Measurements from ENCODE around the gene SCUBE3. TPM values are rescaled to one million over a fixed set of nuclear protein-coding genes. Genes with fewer than 3 reads are reported as not detected.
A peak's percentile ranks its signal among the peaks of the same experiment; 100 is the strongest.

Gene SCUBE3
- total and polyA plus RNA-seq, 2 of the 13 experiments (the other 11 are each of a cell fraction or from before 2014, with no cell fraction given): not detected

- no peak for TF ChIP-seq FOXA1 (IDR thresholded peaks at IDR 0.05)
- TF ChIP-seq FOXA1 (CRISPR knock-in tag; IDR thresholded peaks at IDR 0.05): 0 out of 2 replicates have a peak, but pooled peaks have one; percentile 21
- TF ChIP-seq ZBTB33 (CRISPR knock-in tag; IDR thresholded peaks at IDR 0.05): no peak
- FAIRE-seq: no peak
Observed at GRCh38 chr6:35231563-35231962, 17.8 kb downstream of the SCUBE3 start.

GRCh38 chr6:35234901-35235300 lies 21.1 kb downstream of the SCUBE3 start:
- H3K36me3 ChIP-seq (replicated peaks in 1 of 2; ENCODE audit: control insufficient read depth in 1 of 2, insufficient read depth in 2 of 2, low read length in 2 of 2): no peaks in the 10 kb centered on the region
- no peak overlapping the region for H2AFZ ChIP-seq (ENCODE audit: low read length)
- H3K9ac ChIP-seq (ENCODE audit: insufficient read depth, low read depth, low read length): no peak overlapping the region
- no peaks in the 10 kb centered on the region for H4K20me1 ChIP-seq (ENCODE audit: insufficient read depth, low read length)
- peaks cover 9% of the 10 kb centered on the region; the same call in 1 of the 2 replicates for H3K4me1 ChIP-seq (ENCODE audit: insufficient read depth, low read length)
- no peak overlapping the region for H3K4me3 ChIP-seq (replicated peaks in 1 of 3; ENCODE audit: insufficient read depth in 1 of 3, low read depth in 2 of 3, low read length in 3 of 3)
- no peak for ATAC-seq
- intact Hi-C loops (cut with micrococcal nuclease; ENCODE audit: unreplicated experiment) (no loop called here), in situ Hi-C loops (cut with HindIII; ENCODE audit: extremely low pct_ligation_motif_present, low pct_unique_long_range_greater_than_20kb) (loop anchor here (5.0 kb wide), 1 partner anchor 248 kb away; no protein-coding TSS in a partner anchor)
- BruUV-seq (replicated peaks): no TSS peak
- ChIA-PET CTCF (ENCODE audit: low intra/inter-chr PET ratio, low total read pairs) (no interaction called here), POLR2A (no interaction called here)
- H3K9me3 ChIP-seq (ENCODE audit: low read length): no peaks in the 10 kb centered on the region
- 69% methylated on average over 4 of the region's 4 CpGs for WGBS (ENCODE audit: low lambda C conversion rate)
- no peak for FAIRE-seq
- H3K79me2 ChIP-seq (ENCODE audit: insufficient read depth, low read length): no peaks in the 10 kb centered on the region
- H3K27me3 ChIP-seq (ENCODE audit: control insufficient read depth in 1 of 2, insufficient read depth in 2 of 2, low read length in 2 of 2): no peaks in the 10 kb centered on the region
- no peak for DNase-seq (ENCODE audit: low spot score)
- no peak overlapping the region for H3K4me2 ChIP-seq (ENCODE audit: low read depth, low read length)
- no peak overlapping the region for H3K27ac ChIP-seq (ENCODE audit: extremely low read length, insufficient read depth, low read length)
- TF ChIP-seq SRSF4 (IDR thresholded peaks at IDR 0.05; ENCODE audit: low read depth, low read length, poor library complexity, severe bottlenecking): no peak
- no peak for TF ChIP-seq ZNF576 (CRISPR knock-in tag; IDR thresholded peaks at IDR 0.05)
- TF ChIP-seq KLF15 (CRISPR knock-in tag; IDR thresholded peaks at IDR 0.05; ENCODE audit: borderline replicate concordance): no peak
- no peak for TF ChIP-seq ZNF207 (IDR thresholded peaks at IDR 0.05; ENCODE audit: borderline replicate concordance)
- TF ChIP-seq XBP1 (CRISPR knock-in tag; IDR thresholded peaks at IDR 0.05): no peak
- no peak for TF ChIP-seq ZNF232 (CRISPR knock-in tag; IDR thresholded peaks at IDR 0.05; ENCODE audit: borderline replicate concordance)
- TF ChIP-seq SMAD3 (CRISPR knock-in tag; IDR thresholded peaks at IDR 0.05): no peak
- TF ChIP-seq IKZF5 (CRISPR knock-in tag; IDR thresholded peaks at IDR 0.05): no peak
- no peak for TF ChIP-seq HNF1B (CRISPR knock-in tag; IDR thresholded peaks at IDR 0.05)
- no peak for TF ChIP-seq TBL1XR1 (IDR thresholded peaks at IDR 0.05; ENCODE audit: borderline replicate concordance, low read length, partially characterized antibody)
- TF ChIP-seq NCOA2 (CRISPR knock-in tag; IDR thresholded peaks at IDR 0.05): no peak

More at GRCh38 chr6:35231563-35231962, 17.8 kb downstream of the SCUBE3 start:
- ChIA-PET POLR2A (interaction anchor here (1.8 kb wide), 1 partner anchor 28 kb away, joined by 5 read pairs; the partner anchor contains the start of gene ZNF76), CTCF (ENCODE audit: low intra/inter-chr PET ratio, low total read pairs) (no interaction called here)
- Histone ChIP-seq H3K4me3 (replicated peaks in 1 of 3; ENCODE audit: insufficient read depth in 1 of 3, low read depth in 2 of 3, low read length in 3 of 3) (no peak overlapping the region), H3K4me1 (ENCODE audit: insufficient read depth, low read length) (peaks cover 9% of the 10 kb centered on the region; the same call in 1 of the 2 replicates), H3K9me3 (ENCODE audit: low read length) (no peaks in the 10 kb centered on the region), H3K79me2 (ENCODE audit: insufficient read depth, low read length) (no peaks in the 10 kb centered on the region), H3K9ac (ENCODE audit: insufficient read depth, low read depth, low read length) (no peak overlapping the region), H3K27me3 (ENCODE audit: control insufficient read depth in 1 of 2, insufficient read depth in 2 of 2, low read length in 2 of 2) (no peaks in the 10 kb centered on the region), H3K36me3 (replicated peaks in 1 of 2; ENCODE audit: control insufficient read depth in 1 of 2, insufficient read depth in 2 of 2, low read length in 2 of 2) (no peaks in the 10 kb centered on the region), H3K27ac (ENCODE audit: extremely low read length, insufficient read depth, low read length) (no peak overlapping the region), H3K4me2 (ENCODE audit: low read depth, low read length) (no peak overlapping the region), H2AFZ (ENCODE audit: low read length) (no peak overlapping the region), H4K20me1 (ENCODE audit: insufficient read depth, low read length) (no peaks in the 10 kb centered on the region)
- in situ Hi-C loops (cut with HindIII; ENCODE audit: extremely low pct_ligation_motif_present, low pct_unique_long_range_greater_than_20kb): no loop called here
- ATAC-seq: no peak; the same call in 2 of the 3 replicates
- DNase-seq (ENCODE audit: low spot score): no peak
- intact Hi-C loops (cut with micrococcal nuclease; ENCODE audit: unreplicated experiment): no loop called here
- no TSS peak for BruUV-seq (replicated peaks)
- WGBS (ENCODE audit: low lambda C conversion rate): 40% methylated on average over 5 of the region's 7 CpGs
